Measurements from ENCODE around the gene FAM110A. TPM values are rescaled to one million over a fixed set of nuclear protein-coding genes. Genes with fewer than 3 reads are reported as not detected.

FAM110A gene
- 1.5 and 3.0 TPM in 2 replicates for total RNA-seq

DNA sequence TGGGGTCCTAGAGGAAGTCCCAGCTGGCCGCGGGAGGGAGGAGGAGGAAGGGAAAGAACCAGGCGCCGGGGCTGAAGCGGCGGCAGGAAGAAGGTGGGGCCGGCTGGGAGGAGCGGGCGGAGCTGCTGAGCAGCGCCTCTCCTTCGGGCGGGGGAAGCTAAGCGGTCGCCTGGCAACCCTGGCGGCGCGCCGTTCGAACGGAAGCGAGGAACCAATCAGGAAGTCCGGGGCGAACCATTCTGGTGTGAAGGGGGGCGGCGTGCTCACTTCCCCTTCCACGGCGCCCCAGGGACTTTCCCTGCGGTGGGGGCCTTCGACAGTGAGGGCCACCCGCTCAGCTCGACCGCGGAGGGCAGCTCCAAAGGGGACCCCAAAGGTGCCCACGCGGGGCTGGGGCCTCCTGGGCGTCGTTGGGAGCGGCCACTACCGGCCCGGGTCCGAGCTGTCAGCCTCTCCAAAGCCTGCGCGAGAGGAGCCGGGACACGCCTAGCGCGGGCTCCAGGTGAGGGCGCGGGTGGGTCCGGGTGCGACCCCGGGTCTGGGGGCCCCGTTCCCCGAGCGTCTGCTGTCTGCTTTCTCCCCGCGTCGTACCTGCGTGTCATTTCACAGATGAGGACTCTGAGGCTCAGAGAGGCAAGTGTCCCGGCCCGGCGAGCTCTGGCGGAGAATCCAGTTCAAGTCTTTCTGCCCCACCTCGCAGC is at the start of gene FAM110A:
TSS of gene FAM110A (plus strand) at position 266 of the 701 bp plus-strand sequence. CDS start 11,090 bp downstream, outside the sequence.

Other genes starting within 250 kb of the FAM110A start
- gene TCF15, start 223.4 kb upstream of the FAM110A start, total RNA-seq: not detected in 2 replicates
- 47.5 and 53.8 TPM in 2 replicates for gene SRXN1, start 180.5 kb upstream of the FAM110A start, total RNA-seq
- gene SCRT2, start 157.9 kb upstream of the FAM110A start, total RNA-seq: not detected in 2 replicates
- not detected in 2 replicates for gene SLC52A3, start 65.2 kb upstream of the FAM110A start, total RNA-seq
- 0.05 and 0.06 TPM in 2 replicates for gene ANGPT4, start 82.6 kb downstream of the FAM110A start, total RNA-seq
- gene RSPO4, start 168.6 kb downstream of the FAM110A start, total RNA-seq: not detected in 2 replicates